K562 (cell line): ENCODE results near the gene ATPAF2. TPM values are rescaled to one million over a fixed set of nuclear protein-coding genes. Genes with fewer than 3 reads are reported as not detected.

Source experiments
- ATAC-seq: fragments of 200-7000 bp; cut with Tn5 transposase; 3 replicates; pipeline ENCODE4 v1.9.1; 2020; ENCODE audit warnings: moderate library complexity
- BruUV-seq: library from RNA; stranded (reverse); fragments of 400-500 nt; replicated peaks from 2 replicates; lab custom pipeline; 2021; lab: Mats Ljungman, UMichigan
- CTCF ChIA-PET: fragments of 300-600 bp; formaldehyde crosslinking; extraction: SDS; loops from one replicate; lab custom pipeline; 2021; ENCODE audit warnings: low intra/inter-chr PET ratio; lab: Yijun Ruan, JAX
- POLR2A ChIA-PET: fragments of 300-600, 350-650 bp; sonication (Branson Sonifier 250); formaldehyde crosslinking; extraction: SDS; loops from one replicate; lab custom pipeline; 2021; ENCODE audit warnings: antibody characterized with exemption, inconsistent platforms; lab: Yijun Ruan, JAX
- DNase-seq, 4 experiments: peaks; one replicate each; pipeline versions ENCODE4 v3.0.0 to v3.0.0-alpha.2; 2011 to 2018; ENCODE audit warnings: low spot score in 3 of 4, mixed read lengths in 3 of 4; ENCODE audit errors: extremely low read depth in 1 of 4
- FAIRE-seq: peaks from 2 replicates; lab custom pipeline; 2011; peaks lifted over from hg19 to GRCh38; lab: Jason Lieb, UNC
- H2AFZ ChIP-seq: 2 replicates; pipeline ENCODE4 v1.6.0; 2011; ENCODE audit warnings: low read depth, low read length, control low read depth, inconsistent platforms
- H3K27ac ChIP-seq: fragments of 200-600 bp; 3 replicates; pipeline ENCODE4 v1.8.0; 2011; ENCODE audit warnings: low read depth, mild to moderate bottlenecking, control low read depth, inconsistent platforms, low read length, moderate library complexity, mixed read lengths; ENCODE audit errors: extremely low read depth
- H3K27me3 ChIP-seq, 2 experiments: fragments of 300-600 bp in 1 of 2; 2 replicates in 1 of 2; 3 replicates in 1 of 2; pipeline versions ENCODE4 v1.6.0 to v1.8.0; 2011; ENCODE audit warnings: inconsistent platforms in 2 of 2, low read length in 2 of 2, mild to moderate bottlenecking in 1 of 2, mixed read lengths in 1 of 2, moderate library complexity in 1 of 2; ENCODE audit not compliant: control insufficient read depth in 2 of 2, insufficient read depth in 2 of 2
- H3K36me3 ChIP-seq: fragments of 300-600 bp; 3 replicates; pipeline ENCODE4 v1.8.0; 2011; ENCODE audit warnings: mild to moderate bottlenecking, low read length, inconsistent platforms; ENCODE audit not compliant: control insufficient read depth, insufficient read depth
- H3K4me1 ChIP-seq, 2 experiments: fragments of 200-600 bp in 1 of 2; replicated peaks in 1 of 2; 2 replicates in 1 of 2; 3 replicates in 1 of 2; pipeline versions ENCODE4 v1.5.1 to v1.8.0; 2011; ENCODE audit warnings: inconsistent platforms in 2 of 2, low read length in 2 of 2, mild to moderate bottlenecking in 1 of 2, mixed read lengths in 1 of 2, moderate library complexity in 1 of 2; ENCODE audit not compliant: control insufficient read depth in 2 of 2, insufficient read depth in 2 of 2
- H3K4me2 ChIP-seq: 2 replicates; pipeline ENCODE4 v1.6.1; 2011; ENCODE audit warnings: low read length, control low read depth, inconsistent platforms, mixed read lengths; ENCODE audit not compliant: insufficient read depth
- H3K4me3 ChIP-seq: fragments of 200-600 bp; sonication (generic), shearing (Covaris generic); 2 replicates; pipeline ENCODE4 v1.5.1; 2016; ENCODE audit warnings: control low read depth, inconsistent platforms
- H3K79me2 ChIP-seq: fragments of 200-600 bp; 3 replicates; pipeline ENCODE4 v1.8.0; 2011; ENCODE audit warnings: low read length, inconsistent platforms; ENCODE audit not compliant: control insufficient read depth, insufficient read depth
- H3K9ac ChIP-seq, 2 experiments: 2 replicates each; pipeline versions ENCODE4 v1.6.0 to v1.6.1; 2011; ENCODE audit warnings: low read depth in 2 of 2, low read length in 2 of 2, control low read depth in 1 of 2, inconsistent platforms in 1 of 2, mild to moderate bottlenecking in 1 of 2, mixed read lengths in 1 of 2; ENCODE audit not compliant: insufficient read depth in 1 of 2
- H3K9me1 ChIP-seq: one replicate; pipeline ENCODE4 v1.6.0; 2011; ENCODE audit warnings: inconsistent platforms, mild to moderate bottlenecking, low read length, moderate library complexity; ENCODE audit not compliant: control insufficient read depth, insufficient read depth
- H3K9me3 ChIP-seq: replicated peaks from 2 replicates; pipeline ENCODE4 v1.5.1; 2011; ENCODE audit warnings: low read depth, low read length, inconsistent platforms; ENCODE audit not compliant: control insufficient read depth, insufficient read depth
- H4K20me1 ChIP-seq: replicated peaks from 2 replicates; pipeline ENCODE4 v1.6.1; 2011; ENCODE audit warnings: low read length, inconsistent platforms, mixed read lengths; ENCODE audit not compliant: control insufficient read depth, insufficient read depth
- ARID3B ChIP-seq: fragments of 250-450 bp; sonication (Bioruptor Pico); IDR thresholded peaks from 2 replicates; pipeline ENCODE4 v1.4.0; 2020; ENCODE audit warnings: borderline replicate concordance
- DPF2 ChIP-seq: fragments of 450-650 bp; IDR thresholded peaks from 2 replicates; pipeline ENCODE4 v1.6.1; 2016
- E2F4 ChIP-seq: sonication (generic); formaldehyde crosslinking; IDR thresholded peaks from 2 replicates; pipeline ENCODE4 v1.8.0; 2022; ENCODE audit warnings: mild to moderate bottlenecking, low read depth, missing genetic modification reagents
- GATA2 ChIP-seq: sonication (generic); formaldehyde crosslinking; IDR thresholded peaks from 2 replicates; pipeline ENCODE4 v1.4.0; 2020; ENCODE audit warnings: mild to moderate bottlenecking, missing genetic modification reagents
- HMGN3 ChIP-seq: IDR thresholded peaks from 2 replicates; pipeline ENCODE4 v1.6.1; 2011; ENCODE audit warnings: borderline replicate concordance, low read depth, mild to moderate bottlenecking, mixed read lengths, low read length; ENCODE audit not compliant: insufficient read length; ENCODE audit errors: extremely low read depth
- KAT2B ChIP-seq: IDR thresholded peaks from one replicate; pipeline ENCODE4 v1.6.1; 2012; ENCODE audit warnings: low read depth, mild to moderate bottlenecking, control low read depth, inconsistent platforms, low read length, moderate library complexity
- MBD1 ChIP-seq: fragments of 250-450 bp; sonication (Bioruptor Pico); IDR thresholded peaks from 2 replicates; pipeline ENCODE4 v1.8.0; 2022; ENCODE audit warnings: inconsistent platforms
- MITF ChIP-seq: IDR thresholded peaks from 2 replicates; pipeline ENCODE4 v1.6.1; 2014; ENCODE audit warnings: antibody characterized with exemption
- NR2F6 ChIP-seq: fragments of 450-650 bp; formaldehyde crosslinking; IDR thresholded peaks from 2 replicates; pipeline ENCODE4 v1.4.0; 2020; ENCODE audit warnings: mild to moderate bottlenecking
- THAP7 ChIP-seq: fragments of 250-450 bp; sonication (Bioruptor Pico); IDR thresholded peaks from 2 replicates; pipeline ENCODE4 v1.5.0; 2021
- WHSC1 ChIP-seq: IDR thresholded peaks from one replicate; pipeline ENCODE4 v1.6.1; 2012; ENCODE audit warnings: low read length, control low read depth, inconsistent platforms
- ZBTB34 ChIP-seq: fragments of 250-450 bp; sonication (Bioruptor Pico); IDR thresholded peaks from 2 replicates; pipeline ENCODE4 v1.8.0; 2021; ENCODE audit warnings: mild to moderate bottlenecking, moderate library complexity
- ZNF740 ChIP-seq, 3 experiments: fragments of 200-800 bp in 1 of 3; sonication (Bioruptor generic) in 1 of 3; sonication (generic) in 1 of 3; formaldehyde crosslinking in 1 of 3; IDR thresholded peaks; 2 replicates each; pipeline versions ENCODE4 v1.6.1 to v1.8.0; 2016 to 2022; ENCODE audit warnings: mild to moderate bottlenecking in 2 of 3, missing compliant biosample characterization in 2 of 3, missing genetic modification characterization in 2 of 3, missing genetic modification reagents in 1 of 3
- WGBS: fragments of 100-300 bp; shearing (Covaris generic); methylation state at CpG from one replicate; pipeline ENCODE4 v1.1.6; 2016; ENCODE audit warnings: low coverage, mixed read lengths; ENCODE audit not compliant: insufficient coverage; ENCODE audit errors: missing lambda C conversion rate; 5-methylcytosine and 5-hydroxymethylcytosine counted together
- in situ Hi-C: fragments of 300-500 bp; cut with MboI; formaldehyde crosslinking; loops from 4 replicates; pipeline ENCODE4 v1.15.0; 2018; ENCODE audit warnings: inconsistent platforms, mixed read lengths
- intact Hi-C: fragments of 100-400 bp; cut with micrococcal nuclease; formaldehyde crosslinking; loops from 2 replicates; pipeline ENCODE4 v1.14.2; 2022
- polyA plus RNA-seq, 8 experiments: library from polyadenylated mRNA; depleted of rRNA in 4 of 8; stranded (reverse) in 5 of 8; unstranded in 3 of 8; fragments of >200 nt; fragmentation: Nextera tagmentation in 2 of 8; fragmentation: Illumina TruSeq in 1 of 8; extraction: Ambion mirVana in 2 of 8; extraction: Trizol in 1 of 8; gene quantifications; 2 replicates each; pipeline versions ENCODE4 v1.2.1 to v1.2.3, GENCODE V29; 2011 to 2014; ENCODE audit warnings: inconsistent platforms in 1 of 8, missing spikeins in 1 of 8
- total RNA-seq, 7 experiments: library from RNA; depleted of rRNA in 6 of 7; stranded (reverse); fragments of >200 nt in 6 of 7; fragmentation: Illumina TruSeq in 2 of 7; extraction: Trizol in 2 of 7; gene quantifications; 2 replicates each; pipeline versions ENCODE4 v1.2.1 to v1.2.3, GENCODE V29; 2011 to 2021; ENCODE audit warnings: low replicate concordance in 1 of 7

ATPAF2 gene
- total and polyA plus RNA-seq, 9 of the 15 experiments (the other 6 are each of a cell fraction or from before 2014, with no cell fraction given): 2.1 to 19.2 (median 11.3) TPM

GRCh38 chr17:17989081-17989480 lies 49.9 kb downstream of the ATPAF2 start:
- H3K79me2 ChIP-seq: no peaks in the 10 kb centered on the region
- H3K4me2 ChIP-seq: no peak overlapping the region
- H3K9ac ChIP-seq: no peak overlapping the region
- H3K27ac ChIP-seq: no peak overlapping the region
- ATAC-seq (no peak), DNase-seq (no peak), FAIRE-seq (no peak)
- no peaks in the 10 kb centered on the region for H3K36me3 ChIP-seq
- ChIA-PET POLR2A (no interaction called here), CTCF (no interaction called here)
- H3K4me1 ChIP-seq: no peaks in the 10 kb centered on the region; a peak in 1 of 5 replicates
- 32% methylated on average over 9 of the region's 9 CpGs for WGBS
- no TSS peak for BruUV-seq
- intact Hi-C loops: loop anchor here (5.0 kb wide), 1 partner anchor 43 kb away; no protein-coding TSS in a partner anchor
- H2AFZ ChIP-seq: no peak overlapping the region
- H3K27me3 ChIP-seq: peaks cover 0 to 33% of the 10 kb centered on the region in 2 experiments; a peak in 2 of 5 replicates
- no peak overlapping the region for H3K4me3 ChIP-seq
- H3K9me1 ChIP-seq: no peaks in the 10 kb centered on the region
- H4K20me1 ChIP-seq: no peaks in the 10 kb centered on the region
- in situ Hi-C loops: no loop called here
- no peaks in the 10 kb centered on the region for H3K9me3 ChIP-seq
- no peak for TF ChIP-seq MBD1 (CRISPR knock-in tag)
- TF ChIP-seq KAT2B: no peak
- no peak for TF ChIP-seq GATA2 (CRISPR knock-in tag)
- TF ChIP-seq HMGN3: no peak
- TF ChIP-seq WHSC1: no peak
- no peak for TF ChIP-seq ZNF740 (CRISPR knock-in tag; IDR thresholded peaks at IDR 0.05)
- TF ChIP-seq ZNF740 (tag; IDR thresholded peaks at IDR 0.05): no peak
- TF ChIP-seq MITF: no peak
- TF ChIP-seq DPF2: no peak
- TF ChIP-seq NR2F6: no peak
- no peak for TF ChIP-seq ARID3B (CRISPR knock-in tag)
- no peak for TF ChIP-seq E2F4
- no peak for TF ChIP-seq THAP7 (CRISPR knock-in tag)
- no peak for TF ChIP-seq ZBTB34 (CRISPR knock-in tag)
